Breast epithelium (tissue), 3 donors: ENCODE measurements around the gene NOPCHAP1.

Source experiments
- POLR2A ChIP-seq: fragments of 450-650 bp; IDR thresholded peaks from one replicate; pipeline ENCODE4 v1.6.1; 2016; ENCODE audit warnings: antibody characterized with exemption, mild to moderate bottlenecking, moderate library complexity
- TF ChIP-seq, protein P1 (sequence below), 3 donors: fragments of 450-650 bp; IDR thresholded peaks; one replicate each; pipeline ENCODE4 v1.5.1; 2016 to 2017; ENCODE audit warnings: antibody characterized with exemption in 3 of 3, mild to moderate bottlenecking in 3 of 3, moderate library complexity in 3 of 3

- TF ChIP-seq, protein P1, sequence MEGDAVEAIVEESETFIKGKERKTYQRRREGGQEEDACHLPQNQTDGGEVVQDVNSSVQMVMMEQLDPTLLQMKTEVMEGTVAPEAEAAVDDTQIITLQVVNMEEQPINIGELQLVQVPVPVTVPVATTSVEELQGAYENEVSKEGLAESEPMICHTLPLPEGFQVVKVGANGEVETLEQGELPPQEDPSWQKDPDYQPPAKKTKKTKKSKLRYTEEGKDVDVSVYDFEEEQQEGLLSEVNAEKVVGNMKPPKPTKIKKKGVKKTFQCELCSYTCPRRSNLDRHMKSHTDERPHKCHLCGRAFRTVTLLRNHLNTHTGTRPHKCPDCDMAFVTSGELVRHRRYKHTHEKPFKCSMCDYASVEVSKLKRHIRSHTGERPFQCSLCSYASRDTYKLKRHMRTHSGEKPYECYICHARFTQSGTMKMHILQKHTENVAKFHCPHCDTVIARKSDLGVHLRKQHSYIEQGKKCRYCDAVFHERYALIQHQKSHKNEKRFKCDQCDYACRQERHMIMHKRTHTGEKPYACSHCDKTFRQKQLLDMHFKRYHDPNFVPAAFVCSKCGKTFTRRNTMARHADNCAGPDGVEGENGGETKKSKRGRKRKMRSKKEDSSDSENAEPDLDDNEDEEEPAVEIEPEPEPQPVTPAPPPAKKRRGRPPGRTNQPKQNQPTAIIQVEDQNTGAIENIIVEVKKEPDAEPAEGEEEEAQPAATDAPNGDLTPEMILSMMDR (IDR thresholded peaks at IDR 0.05): no peak
- no peak for TF ChIP-seq POLR2A
Observed at GRCh38 chr12:105015543-105015942, 29.4 kb downstream of the NOPCHAP1 start.
